ENCODE results near the gene MRPS34. TPM values are rescaled to one million over a fixed set of nuclear protein-coding genes. Genes with fewer than 3 reads are reported as not detected.

The MRPS34 gene
- total RNA-seq, 4 donors from 2014 or later, result 102 to 253 (median 121) TPM

GRCh38 chr16:1820096-1820945 lies 47.4 kb upstream of the MRPS34 start:
- peaks cover 3 to 10% (median 7%) of the 10 kb centered on the region in 4 donors for H3K4me1 ChIP-seq
- no peaks in the 10 kb centered on the region for H3K9me3 ChIP-seq
- DNase-seq, result no peak
- WGBS, 2 donors (ENCODE audit: low coverage in 1 of 2), result 89% methylated on average over 25 of the region's 25 CpGs; no CpG with 5 or more reads in 1 of the 2 donors
- TF ChIP-seq EP300 (IDR thresholded peaks at IDR 0.05; ENCODE audit: low read depth) (no peak), POLR2A (IDR thresholded peaks at IDR 0.05) (no peak), POLR2AphosphoS5 (IDR thresholded peaks at IDR 0.05) (no peak)
- TF ChIP-seq, protein P1, sequence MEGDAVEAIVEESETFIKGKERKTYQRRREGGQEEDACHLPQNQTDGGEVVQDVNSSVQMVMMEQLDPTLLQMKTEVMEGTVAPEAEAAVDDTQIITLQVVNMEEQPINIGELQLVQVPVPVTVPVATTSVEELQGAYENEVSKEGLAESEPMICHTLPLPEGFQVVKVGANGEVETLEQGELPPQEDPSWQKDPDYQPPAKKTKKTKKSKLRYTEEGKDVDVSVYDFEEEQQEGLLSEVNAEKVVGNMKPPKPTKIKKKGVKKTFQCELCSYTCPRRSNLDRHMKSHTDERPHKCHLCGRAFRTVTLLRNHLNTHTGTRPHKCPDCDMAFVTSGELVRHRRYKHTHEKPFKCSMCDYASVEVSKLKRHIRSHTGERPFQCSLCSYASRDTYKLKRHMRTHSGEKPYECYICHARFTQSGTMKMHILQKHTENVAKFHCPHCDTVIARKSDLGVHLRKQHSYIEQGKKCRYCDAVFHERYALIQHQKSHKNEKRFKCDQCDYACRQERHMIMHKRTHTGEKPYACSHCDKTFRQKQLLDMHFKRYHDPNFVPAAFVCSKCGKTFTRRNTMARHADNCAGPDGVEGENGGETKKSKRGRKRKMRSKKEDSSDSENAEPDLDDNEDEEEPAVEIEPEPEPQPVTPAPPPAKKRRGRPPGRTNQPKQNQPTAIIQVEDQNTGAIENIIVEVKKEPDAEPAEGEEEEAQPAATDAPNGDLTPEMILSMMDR (IDR thresholded peaks at IDR 0.05), result no peak
- H3K27ac ChIP-seq, result no peak overlapping the region
- intact Hi-C loops (cut with DNase I; ENCODE audit: low total_unique reads) (no loop called here), in situ Hi-C loops (cut with MboI; ENCODE audit: low pct_ligation_motif_present in 1 of 4, low pct_unique_long_range_greater_than_20kb in 1 of 4, low sequenced_read_pairs in 3 of 4) (no loop called here)
- H3K4me3 ChIP-seq, result no peak overlapping the region
- peaks cover 0 to 35% (median 3%) of the 10 kb centered on the region in 4 donors for H3K36me3 ChIP-seq
- no peaks in the 10 kb centered on the region for H3K27me3 ChIP-seq

DNA sequence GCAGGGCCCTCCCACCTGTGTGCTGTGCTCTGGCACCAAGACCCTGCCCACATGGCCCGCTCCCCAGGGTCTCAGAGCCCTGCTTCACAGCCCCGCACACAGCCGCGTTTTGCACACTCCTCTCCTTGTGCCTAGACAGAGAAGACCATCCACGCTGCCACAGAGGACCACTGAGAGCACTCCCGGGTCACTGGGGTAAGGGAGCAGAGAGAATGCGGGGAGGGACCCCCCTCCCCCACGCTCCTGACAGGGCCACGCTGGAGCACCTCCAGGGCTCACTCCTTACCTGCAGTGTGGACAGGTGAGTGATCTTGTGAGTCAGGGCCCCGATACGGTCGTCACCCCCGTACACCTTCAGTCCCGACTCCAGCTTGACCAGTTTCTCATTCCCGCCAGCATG lies 46.7 kb upstream of the MRPS34 start:
- TF ChIP-seq, protein P1 (IDR thresholded peaks at IDR 0.05), result no peak
- TF ChIP-seq POLR2A (IDR thresholded peaks at IDR 0.05), result no peak
- TF ChIP-seq POLR2AphosphoS5 (IDR thresholded peaks at IDR 0.05), result no peak
- no peak for TF ChIP-seq EP300 (IDR thresholded peaks at IDR 0.05; ENCODE audit: low read depth)

GRCh38 chr16:1818873-1819525 lies 46.1 kb upstream of the MRPS34 start:
- WGBS, 2 donors (ENCODE audit: low coverage in 1 of 2), result 95 to 100% methylated on average over 5 to 35 of the region's 35 CpGs
- DNase-seq, result no peak
- TF ChIP-seq POLR2A (IDR thresholded peaks at IDR 0.05), result no peak
- H3K27me3 ChIP-seq, result no peaks in the 10 kb centered on the region
- H3K9me3 ChIP-seq, result no peaks in the 10 kb centered on the region
- no peak overlapping the region for H3K4me3 ChIP-seq
- in situ Hi-C loops (cut with MboI; ENCODE audit: low pct_ligation_motif_present in 1 of 4, low pct_unique_long_range_greater_than_20kb in 1 of 4, low sequenced_read_pairs in 3 of 4) (no loop called here), intact Hi-C loops (cut with DNase I; ENCODE audit: low total_unique reads) (no loop called here)
- H3K4me1 ChIP-seq, result peaks cover 0 to 3% (median under 1%) of the 10 kb centered on the region in 4 donors
- peaks cover 0 to 35% (median 3%) of the 10 kb centered on the region in 4 donors for H3K36me3 ChIP-seq
- no peak overlapping the region for H3K27ac ChIP-seq

More for the DNA sequence above, 46.7 kb upstream of the MRPS34 start:
- no peak for DNase-seq
- no peak overlapping the region for H3K27ac ChIP-seq
- peaks cover 0 to 3% (median 1%) of the 10 kb centered on the region in 4 donors for H3K4me1 ChIP-seq
- no peaks in the 10 kb centered on the region for H3K27me3 ChIP-seq
- no peaks in the 10 kb centered on the region for H3K9me3 ChIP-seq
- no peak overlapping the region for H3K4me3 ChIP-seq
- intact Hi-C loops (cut with DNase I; ENCODE audit: low total_unique reads) (no loop called here), in situ Hi-C loops (cut with MboI; ENCODE audit: low pct_ligation_motif_present in 1 of 4, low pct_unique_long_range_greater_than_20kb in 1 of 4, low sequenced_read_pairs in 3 of 4) (no loop called here)
- 93 to 97% methylated on average over 7 to 15 of the region's 15 CpGs for WGBS, 2 donors (ENCODE audit: low coverage in 1 of 2)
- H3K36me3 ChIP-seq, result peaks cover 0 to 35% (median 3%) of the 10 kb centered on the region in 4 donors

GRCh38 chr16:1818204-1818872 lies 45.4 kb upstream of the MRPS34 start:
- no peak for DNase-seq
- Histone ChIP-seq H3K27ac (no peak overlapping the region), H3K36me3 (peaks cover 0 to 35% (median 3%) of the 10 kb centered on the region in 4 donors), H3K4me1 (no peaks in the 10 kb centered on the region), H3K27me3 (no peaks in the 10 kb centered on the region), H3K4me3 (no peak overlapping the region), H3K9me3 (no peaks in the 10 kb centered on the region)
- intact Hi-C loops (cut with DNase I; ENCODE audit: low total_unique reads) (no loop called here), in situ Hi-C loops (cut with MboI; ENCODE audit: low pct_ligation_motif_present in 1 of 4, low pct_unique_long_range_greater_than_20kb in 1 of 4, low sequenced_read_pairs in 3 of 4) (no loop called here)
- TF ChIP-seq POLR2A (IDR thresholded peaks at IDR 0.05) (no peak), POLR2AphosphoS5 (IDR thresholded peaks at IDR 0.05) (no peak), EP300 (IDR thresholded peaks at IDR 0.05; ENCODE audit: low read depth) (no peak)
- TF ChIP-seq, protein P1 (IDR thresholded peaks at IDR 0.05), result no peak
- 96% methylated on average over 23 of the region's 27 CpGs; no CpG with 5 or more reads in 1 of the 2 donors for WGBS, 2 donors (ENCODE audit: low coverage in 1 of 2)

All from transverse colon (tissue), 4 donors.